ENCODE results near the gene CPSF6.

DNA sequence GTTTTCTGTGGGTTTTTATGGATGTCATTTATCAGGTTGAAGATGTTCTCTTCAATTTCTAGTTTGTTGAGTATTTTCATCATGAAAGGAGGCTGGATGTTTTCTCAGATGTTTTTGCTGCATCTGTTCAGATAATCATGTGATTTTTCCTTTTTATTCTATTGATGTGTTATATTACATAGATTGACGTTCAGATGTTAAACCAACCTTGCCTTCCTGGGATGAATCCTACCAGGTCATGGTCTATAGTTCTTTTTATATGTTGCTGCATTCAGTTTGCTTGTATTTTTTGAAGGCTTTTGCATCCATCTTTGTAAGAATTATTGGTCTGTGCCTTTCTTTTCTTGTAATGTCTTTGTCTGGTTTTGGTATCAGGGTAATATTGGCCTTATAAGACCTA, 64.9 kb downstream of the CPSF6 start:
- TF ChIP-seq, protein P1, sequence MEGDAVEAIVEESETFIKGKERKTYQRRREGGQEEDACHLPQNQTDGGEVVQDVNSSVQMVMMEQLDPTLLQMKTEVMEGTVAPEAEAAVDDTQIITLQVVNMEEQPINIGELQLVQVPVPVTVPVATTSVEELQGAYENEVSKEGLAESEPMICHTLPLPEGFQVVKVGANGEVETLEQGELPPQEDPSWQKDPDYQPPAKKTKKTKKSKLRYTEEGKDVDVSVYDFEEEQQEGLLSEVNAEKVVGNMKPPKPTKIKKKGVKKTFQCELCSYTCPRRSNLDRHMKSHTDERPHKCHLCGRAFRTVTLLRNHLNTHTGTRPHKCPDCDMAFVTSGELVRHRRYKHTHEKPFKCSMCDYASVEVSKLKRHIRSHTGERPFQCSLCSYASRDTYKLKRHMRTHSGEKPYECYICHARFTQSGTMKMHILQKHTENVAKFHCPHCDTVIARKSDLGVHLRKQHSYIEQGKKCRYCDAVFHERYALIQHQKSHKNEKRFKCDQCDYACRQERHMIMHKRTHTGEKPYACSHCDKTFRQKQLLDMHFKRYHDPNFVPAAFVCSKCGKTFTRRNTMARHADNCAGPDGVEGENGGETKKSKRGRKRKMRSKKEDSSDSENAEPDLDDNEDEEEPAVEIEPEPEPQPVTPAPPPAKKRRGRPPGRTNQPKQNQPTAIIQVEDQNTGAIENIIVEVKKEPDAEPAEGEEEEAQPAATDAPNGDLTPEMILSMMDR (IDR thresholded peaks at IDR 0.05 in 8 of 11, conservative IDR thresholded peaks at IDR 0.05 in 3 of 11), result no peak
- TF ChIP-seq POLR2AphosphoS5 (IDR thresholded peaks at IDR 0.05) (no peak), POLR2A (IDR thresholded peaks at IDR 0.05) (no peak)

All from spleen (tissue), 7 donors.